H9 (cell line): ENCODE measurements around the gene DHDH. TPM values are rescaled to one million over a fixed set of nuclear protein-coding genes. Genes with fewer than 3 reads are reported as not detected.

ENCODE experiments used
- DNase-seq: peaks from one replicate; pipeline ENCODE4 v3.0.0-alpha.2; 2017
- H2AFZ ChIP-seq: one replicate; pipeline ENCODE4 v1.6.1; 2013; ENCODE audit warnings: mild to moderate bottlenecking, low read length, control low read depth, moderate library complexity
- H2AK5ac ChIP-seq: 2 replicates; pipeline ENCODE4 v1.6.1; 2013; ENCODE audit warnings: low read length, control low read depth, mixed read lengths; ENCODE audit not compliant: insufficient read length
- H2BK120ac ChIP-seq: one replicate; pipeline ENCODE4 v1.6.1; 2013; ENCODE audit warnings: low read depth, mild to moderate bottlenecking, low read length, control low read depth, inconsistent platforms; ENCODE audit not compliant: poor library complexity, severe bottlenecking
- H2BK12ac ChIP-seq: 2 replicates; pipeline ENCODE4 v1.6.1; 2013; ENCODE audit warnings: low read length, control low read depth, mixed read lengths, low read depth; ENCODE audit not compliant: insufficient read length
- H2BK15ac ChIP-seq: 2 replicates; pipeline ENCODE4 v1.6.1; 2013; ENCODE audit warnings: low read depth, low read length, control low read depth
- H2BK20ac ChIP-seq: one replicate; pipeline ENCODE4 v1.6.1; 2013; ENCODE audit warnings: low read depth, mild to moderate bottlenecking, low read length, control low read depth, inconsistent platforms; ENCODE audit not compliant: poor library complexity, severe bottlenecking
- H2BK5ac ChIP-seq: 2 replicates; pipeline ENCODE4 v1.6.1; 2013; ENCODE audit warnings: low read length, control low read depth, mixed read lengths; ENCODE audit not compliant: insufficient read length
- H3K14ac ChIP-seq: 2 replicates; pipeline ENCODE4 v1.6.1; 2013; ENCODE audit warnings: low read length, control low read depth; ENCODE audit not compliant: insufficient read depth
- H3K18ac ChIP-seq: 2 replicates; pipeline ENCODE4 v1.6.1; 2013; ENCODE audit warnings: low read depth, mild to moderate bottlenecking, mixed read lengths, low read length, control low read depth; ENCODE audit not compliant: insufficient read length
- H3K23ac ChIP-seq: 2 replicates; pipeline ENCODE4 v1.6.1; 2013; ENCODE audit warnings: low read length, control low read depth, mixed read lengths, low read depth; ENCODE audit not compliant: insufficient read length
- H3K23me2 ChIP-seq: 2 replicates; pipeline ENCODE4 v1.6.1; 2013; ENCODE audit warnings: low read depth, mild to moderate bottlenecking, mixed read lengths, low read length, control low read depth; ENCODE audit not compliant: insufficient read length, poor library complexity, severe bottlenecking
- H3K27ac ChIP-seq: 2 replicates; pipeline ENCODE4 v1.5.1; 2013; ENCODE audit warnings: low read length, control low read depth, mixed read lengths, low read depth; ENCODE audit not compliant: insufficient read length
- H3K27me3 ChIP-seq: 2 replicates; pipeline ENCODE4 v1.6.1; 2013; ENCODE audit warnings: low read length, control low read depth, inconsistent platforms; ENCODE audit not compliant: insufficient read depth
- H3K4ac ChIP-seq: 2 replicates; pipeline ENCODE4 v1.6.1; 2013; ENCODE audit warnings: low read depth, mild to moderate bottlenecking, control low read depth, inconsistent platforms, low read length, moderate library complexity
- H3K4me1 ChIP-seq: 2 replicates; pipeline ENCODE4 v1.6.1; 2013; ENCODE audit warnings: low read length, control low read depth, inconsistent platforms; ENCODE audit not compliant: insufficient read depth
- H3K4me2 ChIP-seq: 2 replicates; pipeline ENCODE4 v1.6.1; 2013; ENCODE audit warnings: low read length, control low read depth, mixed read lengths; ENCODE audit not compliant: insufficient read length, insufficient read depth
- H3K56ac ChIP-seq: 2 replicates; pipeline ENCODE4 v1.6.1; 2013; ENCODE audit warnings: low read depth, mild to moderate bottlenecking, mixed read lengths, low read length, control low read depth; ENCODE audit not compliant: insufficient read length
- H3K79me1 ChIP-seq: 2 replicates; pipeline ENCODE4 v1.6.1; 2013; ENCODE audit warnings: low read depth, mild to moderate bottlenecking, moderate library complexity, low read length, control low read depth, inconsistent platforms; ENCODE audit not compliant: insufficient read depth, poor library complexity, severe bottlenecking
- H3K79me2 ChIP-seq: 2 replicates; pipeline ENCODE4 v1.6.1; 2013; ENCODE audit warnings: low read length, control low read depth, inconsistent platforms; ENCODE audit not compliant: insufficient read depth
- H3K9ac ChIP-seq: 2 replicates; pipeline ENCODE4 v1.6.1; 2013; ENCODE audit warnings: low read length, control low read depth, mixed read lengths; ENCODE audit not compliant: insufficient read length; ENCODE audit errors: extremely low read depth
- H3K9me3 ChIP-seq: one replicate; pipeline ENCODE4 v1.6.1; 2013; ENCODE audit warnings: low read depth, low read length, inconsistent platforms; ENCODE audit not compliant: control insufficient read depth
- H3T11ph ChIP-seq: one replicate; pipeline ENCODE4 v1.6.1; 2013; ENCODE audit warnings: mild to moderate bottlenecking, low read length, control low read depth, inconsistent platforms
- H4K20me1 ChIP-seq: one replicate; pipeline ENCODE4 v1.6.1; 2013; ENCODE audit not compliant: control insufficient read depth, insufficient read length, insufficient read depth
- H4K5ac ChIP-seq: 2 replicates; pipeline ENCODE4 v1.6.1; 2013; ENCODE audit warnings: low read depth, mild to moderate bottlenecking, mixed read lengths, low read length, control low read depth; ENCODE audit not compliant: insufficient read length
- H4K8ac ChIP-seq: replicated peaks from 2 replicates; pipeline ENCODE4 v1.6.1; 2013; ENCODE audit warnings: low read length, control low read depth, mixed read lengths, low read depth; ENCODE audit not compliant: insufficient read length
- H4K91ac ChIP-seq: 2 replicates; pipeline ENCODE4 v1.6.1; 2013; ENCODE audit warnings: low read depth, mild to moderate bottlenecking, moderate library complexity, mixed read lengths, low read length, control low read depth; ENCODE audit not compliant: insufficient read length
- H3K27ac Mint-ChIP-seq, 3 experiments: 2 replicates in 2 of 3; 3 replicates in 1 of 3; pipeline ENCODE4 v1.8.0; 2020 to 2021; ENCODE audit warnings: mixed read lengths in 3 of 3, mild to moderate bottlenecking in 1 of 3, moderate library complexity in 1 of 3
- H3K27me3 Mint-ChIP-seq: 2 replicates; pipeline ENCODE4 v1.8.0; 2021; ENCODE audit warnings: low read depth, mild to moderate bottlenecking, moderate library complexity, mixed read lengths
- H3K36me3 Mint-ChIP-seq, 3 experiments: 2 replicates in 2 of 3; 3 replicates in 1 of 3; pipeline ENCODE4 v1.8.0; 2020 to 2021; ENCODE audit warnings: low read depth in 3 of 3, mixed read lengths in 3 of 3; ENCODE audit not compliant: insufficient read depth in 1 of 3
- H3K4me1 Mint-ChIP-seq, 2 experiments: 2 replicates each; pipeline ENCODE4 v1.8.0; 2020; ENCODE audit warnings: mixed read lengths in 2 of 2
- H3K4me3 Mint-ChIP-seq, 2 experiments: 2 replicates in 1 of 2; 3 replicates in 1 of 2; pipeline ENCODE4 v1.8.0; 2020 to 2021; ENCODE audit warnings: mild to moderate bottlenecking in 2 of 2, mixed read lengths in 2 of 2, moderate library complexity in 1 of 2
- H3K9me3 Mint-ChIP-seq, 2 experiments: 2 replicates in 1 of 2; 3 replicates in 1 of 2; pipeline ENCODE4 v1.8.0; 2020; ENCODE audit warnings: mild to moderate bottlenecking in 2 of 2, mixed read lengths in 2 of 2, moderate library complexity in 1 of 2
- WGBS: extraction: QIAGEN DNeasy Blood & Tissue Kit; methylation state at CpG from one replicate; pipeline ENCODE4 v1.1.7; 2013; ENCODE audit warnings: missing lambda C conversion rate, low lambda C conversion rate, mixed read lengths; ENCODE audit not compliant: insufficient read length; ENCODE audit errors: extremely low coverage; 5-methylcytosine and 5-hydroxymethylcytosine counted together
- total RNA-seq: library from RNA; stranded (reverse); gene quantifications from 2 replicates; pipeline ENCODE4 v1.2.1, GENCODE V29; 2021
- TF ChIP-seq, protein P1 (sequence below): fragments of 200-600 bp; sonication (generic); conservative IDR thresholded peaks from 3 replicates; pipeline ENCODE4 v1.8.0; 2021; ENCODE audit warnings: antibody characterized with exemption, mild to moderate bottlenecking

Gene DHDH
- total RNA-seq, 1 experiment from 2014 or later: 2.0 TPM

DNA sequence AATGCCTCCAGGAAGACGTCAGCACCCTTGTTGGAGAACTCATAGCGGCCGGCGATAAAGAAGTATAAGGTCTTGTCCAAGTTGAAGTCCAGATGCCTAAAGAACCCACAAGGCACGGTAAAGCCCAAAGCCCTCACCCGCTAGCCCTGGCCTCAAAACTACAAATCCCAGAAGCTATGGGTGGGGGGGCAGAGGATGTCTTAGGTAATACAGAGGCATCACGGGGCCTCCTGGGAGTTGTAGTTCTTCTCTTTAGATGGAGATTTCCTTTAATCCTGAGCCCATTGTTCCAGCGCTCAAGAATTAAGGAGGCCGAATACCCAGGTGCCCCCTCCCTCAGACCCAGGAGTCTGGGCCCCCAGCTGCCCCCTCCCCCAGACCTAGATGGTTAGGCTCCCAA lies 48.8 kb downstream of the DHDH start:
- Mint-ChIP-seq H3K4me1 (no peaks in the 10 kb centered on the region), H3K27ac (peak overlapping the region in 2 of 3 experiments; percentile 61 to 81; a peak in 2 of 7 replicates), H3K36me3 (peaks cover 22 to 67% (median 51%) of the 10 kb centered on the region in 3 experiments), H3K4me3 (no peak overlapping the region), H3K27me3 (no peaks in the 10 kb centered on the region), H3K9me3 (no peaks in the 10 kb centered on the region; a peak in 1 of 5 replicates)
- H4K91ac ChIP-seq: no peak overlapping the region
- H2AK5ac ChIP-seq: no peak overlapping the region
- H2AFZ ChIP-seq: no peak overlapping the region
- H3K23me2 ChIP-seq: no peaks in the 10 kb centered on the region
- H4K20me1 ChIP-seq: no peaks in the 10 kb centered on the region
- H3K79me2 ChIP-seq: no peaks in the 10 kb centered on the region
- no peak overlapping the region for H2BK15ac ChIP-seq
- no peaks in the 10 kb centered on the region for H3K27me3 ChIP-seq
- no CpG with 5 or more reads among the region's 9 CpGs for WGBS
- no peak overlapping the region for H3K56ac ChIP-seq
- no peak overlapping the region for H3K18ac ChIP-seq
- no peaks in the 10 kb centered on the region for H3K9me3 ChIP-seq
- no peak overlapping the region for H3K9ac ChIP-seq
- H2BK12ac ChIP-seq: no peak overlapping the region
- H4K5ac ChIP-seq: no peak overlapping the region
- TF ChIP-seq, protein P1, sequence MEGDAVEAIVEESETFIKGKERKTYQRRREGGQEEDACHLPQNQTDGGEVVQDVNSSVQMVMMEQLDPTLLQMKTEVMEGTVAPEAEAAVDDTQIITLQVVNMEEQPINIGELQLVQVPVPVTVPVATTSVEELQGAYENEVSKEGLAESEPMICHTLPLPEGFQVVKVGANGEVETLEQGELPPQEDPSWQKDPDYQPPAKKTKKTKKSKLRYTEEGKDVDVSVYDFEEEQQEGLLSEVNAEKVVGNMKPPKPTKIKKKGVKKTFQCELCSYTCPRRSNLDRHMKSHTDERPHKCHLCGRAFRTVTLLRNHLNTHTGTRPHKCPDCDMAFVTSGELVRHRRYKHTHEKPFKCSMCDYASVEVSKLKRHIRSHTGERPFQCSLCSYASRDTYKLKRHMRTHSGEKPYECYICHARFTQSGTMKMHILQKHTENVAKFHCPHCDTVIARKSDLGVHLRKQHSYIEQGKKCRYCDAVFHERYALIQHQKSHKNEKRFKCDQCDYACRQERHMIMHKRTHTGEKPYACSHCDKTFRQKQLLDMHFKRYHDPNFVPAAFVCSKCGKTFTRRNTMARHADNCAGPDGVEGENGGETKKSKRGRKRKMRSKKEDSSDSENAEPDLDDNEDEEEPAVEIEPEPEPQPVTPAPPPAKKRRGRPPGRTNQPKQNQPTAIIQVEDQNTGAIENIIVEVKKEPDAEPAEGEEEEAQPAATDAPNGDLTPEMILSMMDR: no peak
- H2BK120ac ChIP-seq: no peak overlapping the region
- no peak overlapping the region for H2BK5ac ChIP-seq
- no peak overlapping the region for H3K4ac ChIP-seq
- no peak overlapping the region for H2BK20ac ChIP-seq
- H3K4me2 ChIP-seq: no peak overlapping the region
- H3K4me1 ChIP-seq: no peaks in the 10 kb centered on the region
- no peak overlapping the region for H4K8ac ChIP-seq
- no peaks in the 10 kb centered on the region for H3K79me1 ChIP-seq
- H3T11ph ChIP-seq: no peak overlapping the region
- no peak overlapping the region for H3K14ac ChIP-seq
- no peak for DNase-seq
- no peak overlapping the region for H3K27ac ChIP-seq
- no peak overlapping the region for H3K23ac ChIP-seq
